Vagina (tissue), 2 donors: Measurements from ENCODE around the gene ADARB2. TPM values are rescaled to one million over a fixed set of nuclear protein-coding genes. Genes with fewer than 3 reads are reported as not detected.

ENCODE experiments used
- DNase-seq, 2 donors: peaks; one replicate each; pipeline ENCODE4 v3.0.0-alpha.2; 2017; ENCODE audit errors: extremely low spot score in 2 of 2
- H3K27ac ChIP-seq: fragments of 200-600 bp; sonication (generic); one replicate; pipeline ENCODE4 v1.5.1; 2019
- H3K27me3 ChIP-seq: fragments of 200-600 bp; sonication (generic); one replicate; pipeline ENCODE4 v1.5.1; 2019
- H3K36me3 ChIP-seq, 2 donors: fragments of 200-600 bp; sonication (generic); one replicate each; pipeline ENCODE4 v1.5.1; 2017 to 2019
- H3K4me1 ChIP-seq: fragments of 200-600 bp; sonication (generic); one replicate; pipeline ENCODE4 v1.5.1; 2019
- H3K4me3 ChIP-seq, 2 donors: fragments of 200-600 bp; sonication (generic); 1 replicate in 1 of 2; 2 replicates in 1 of 2; pipeline ENCODE4 v1.5.1; 2016 to 2019
- H3K9me3 ChIP-seq: fragments of 200-600 bp; sonication (generic); one replicate; pipeline ENCODE4 v1.5.1; 2019
- CTCF ChIP-seq, 3 experiments: fragments of 450-650 bp in 2 of 3; fragments of 200-600 bp in 1 of 3; sonication (generic) in 1 of 3; IDR thresholded peaks; one replicate each; pipeline ENCODE4 v1.5.1; 2017 to 2019; ENCODE audit warnings: antibody characterized with exemption in 3 of 3, mild to moderate bottlenecking in 2 of 3, moderate library complexity in 2 of 3
- POLR2A ChIP-seq, 2 donors: fragments of 450-650 bp; IDR thresholded peaks; one replicate each; pipeline ENCODE4 v1.6.1; 2017; ENCODE audit warnings: antibody characterized with exemption in 2 of 2, mild to moderate bottlenecking in 2 of 2, moderate library complexity in 2 of 2
- POLR2AphosphoS5 ChIP-seq, 2 donors: sonication (generic); formaldehyde crosslinking; IDR thresholded peaks; one replicate each; pipeline ENCODE4 v1.9.0; 2017; ENCODE audit warnings: antibody characterized with exemption in 2 of 2, mild to moderate bottlenecking in 2 of 2, low read depth in 1 of 2; ENCODE audit not compliant: insufficient read depth in 1 of 2
- intact Hi-C: fragments of 100-400 bp; cut with DNase I; formaldehyde crosslinking; loops from one replicate; pipeline ENCODE4 v1.15.1; 2023
- total RNA-seq: library from RNA; depleted of rRNA; stranded (reverse); fragments of >200 nt; gene quantifications from one replicate; pipeline ENCODE4 v1.2.3, GENCODE V29; 2016

ADARB2 gene
- total RNA-seq, 1 donor from 2014 or later = 3.4 TPM

DNA sequence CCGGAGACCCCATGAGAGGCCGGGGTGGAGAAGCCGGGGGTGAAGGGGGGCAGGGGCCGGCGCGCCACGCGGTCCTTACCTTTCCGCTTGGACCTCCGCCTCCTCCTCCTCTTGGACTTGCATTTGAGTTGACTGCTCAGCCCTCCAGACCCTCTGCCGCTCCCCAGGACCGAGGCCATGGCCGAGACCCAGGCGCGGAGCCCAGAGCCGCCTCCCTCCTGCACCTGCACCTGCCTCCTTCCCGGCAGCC lies 428 bp downstream of the ADARB2 start:
- TF ChIP-seq POLR2A (IDR thresholded peaks at IDR 0.05) (no peak), CTCF (IDR thresholded peaks at IDR 0.05) (no peak), POLR2AphosphoS5 (IDR thresholded peaks at IDR 0.05; ENCODE audit: insufficient read depth in 1 of 2, low read depth in 1 of 2) (no peak)
- H3K4me3 ChIP-seq = peak overlapping the region; percentile 18
- peaks cover 16% of the 10 kb centered on the region for H3K4me1 ChIP-seq
- H3K36me3 ChIP-seq = no peaks in the 10 kb centered on the region
- H3K9me3 ChIP-seq = no peaks in the 10 kb centered on the region
- peaks cover 3% of the 10 kb centered on the region for H3K27me3 ChIP-seq
- H3K27ac ChIP-seq = no peak overlapping the region
- intact Hi-C loops = no loop called here
- no peak for DNase-seq

DNA sequence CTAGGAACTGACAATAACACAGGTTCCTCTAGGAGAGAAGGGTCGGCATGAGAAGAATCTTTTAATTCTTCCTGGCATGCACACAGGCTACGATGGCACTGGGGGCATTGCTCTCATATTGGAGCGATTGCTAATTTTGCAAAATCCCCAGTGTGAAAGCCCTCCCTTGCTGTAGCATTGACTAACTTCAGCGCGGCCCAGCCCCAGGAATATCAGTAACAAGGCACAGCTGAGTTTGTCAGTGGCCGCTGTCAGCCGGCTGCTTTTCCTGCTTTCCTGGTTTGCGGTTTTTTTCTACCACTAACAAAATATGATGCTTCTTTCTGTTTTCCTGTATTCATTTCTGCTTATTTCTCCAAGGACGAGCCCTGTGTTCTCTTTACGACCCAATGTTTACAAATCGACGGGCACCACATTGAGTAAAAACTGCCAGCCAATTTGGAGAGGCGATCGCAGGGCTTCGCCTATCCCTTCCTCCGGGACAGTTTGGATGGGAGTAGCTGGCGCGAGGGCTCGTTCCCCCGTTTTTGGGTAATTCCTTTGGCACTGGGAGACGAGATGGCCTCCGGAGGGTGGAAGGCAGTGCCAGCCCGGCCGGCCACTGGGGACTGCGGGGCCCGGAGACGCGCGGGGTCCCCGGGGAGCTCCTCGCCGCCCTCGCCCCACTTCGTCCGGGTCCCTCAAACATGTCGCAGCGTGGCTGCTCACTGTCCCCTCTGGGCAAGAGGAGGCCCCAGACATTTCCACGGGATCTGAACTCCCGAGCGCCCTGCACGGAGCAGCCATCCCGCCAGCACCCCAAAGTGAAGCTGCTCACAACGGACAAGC lies 967 bp downstream of the ADARB2 start:
- Histone ChIP-seq H3K9me3 (no peaks in the 10 kb centered on the region), H3K27ac (no peak overlapping the region), H3K27me3 (peaks cover 3% of the 10 kb centered on the region), H3K36me3 (no peaks in the 10 kb centered on the region), H3K4me3 (peak overlapping the region; percentile 18), H3K4me1 (peaks cover 16% of the 10 kb centered on the region)
- TF ChIP-seq CTCF (IDR thresholded peaks at IDR 0.05) (no peak), POLR2A (IDR thresholded peaks at IDR 0.05) (no peak), POLR2AphosphoS5 (IDR thresholded peaks at IDR 0.05; ENCODE audit: insufficient read depth in 1 of 2, low read depth in 1 of 2) (no peak)
- no peak for DNase-seq
- intact Hi-C loops = no loop called here

DNA sequence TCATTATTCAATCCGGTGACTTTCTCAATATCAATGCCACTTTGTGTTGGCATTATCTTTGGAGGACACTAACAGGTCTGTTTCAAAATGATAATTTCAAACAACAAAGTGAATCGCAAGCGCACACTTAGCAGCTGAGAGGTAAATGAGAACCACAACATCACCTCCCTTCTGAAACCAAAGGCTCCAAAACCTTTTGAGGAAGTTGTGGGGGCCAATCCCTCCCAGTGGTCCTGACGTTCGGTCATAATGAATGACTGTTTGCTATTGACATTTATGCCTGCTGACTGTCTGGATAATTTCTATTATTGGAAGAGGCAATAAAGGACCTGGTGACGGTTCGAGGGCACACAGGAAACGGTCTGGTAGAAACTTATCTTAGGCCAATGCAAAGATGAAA lies 1.8 kb downstream of the ADARB2 start:
- H3K9me3 ChIP-seq = no peaks in the 10 kb centered on the region
- peaks cover 16% of the 10 kb centered on the region for H3K4me1 ChIP-seq
- DNase-seq = no peak
- no peaks in the 10 kb centered on the region for H3K36me3 ChIP-seq
- no peak for TF ChIP-seq POLR2A (IDR thresholded peaks at IDR 0.05)
- TF ChIP-seq CTCF (IDR thresholded peaks at IDR 0.05) = no peak
- no peak for TF ChIP-seq POLR2AphosphoS5 (IDR thresholded peaks at IDR 0.05; ENCODE audit: insufficient read depth in 1 of 2, low read depth in 1 of 2)
- no peak overlapping the region for H3K4me3 ChIP-seq
- peaks cover 3% of the 10 kb centered on the region for H3K27me3 ChIP-seq
- intact Hi-C loops = no loop called here
- H3K27ac ChIP-seq = no peak overlapping the region

- no peak overlapping the region for H3K27ac ChIP-seq
- DNase-seq = no peak
- peaks cover 3% of the 10 kb centered on the region for H3K27me3 ChIP-seq
- H3K36me3 ChIP-seq = no peaks in the 10 kb centered on the region
- H3K9me3 ChIP-seq = no peaks in the 10 kb centered on the region
- intact Hi-C loops = no loop called here
- TF ChIP-seq CTCF (IDR thresholded peaks at IDR 0.05) (no peak), POLR2AphosphoS5 (IDR thresholded peaks at IDR 0.05; ENCODE audit: insufficient read depth in 1 of 2, low read depth in 1 of 2) (no peak), POLR2A (IDR thresholded peaks at IDR 0.05) (no peak)
- peaks cover 16% of the 10 kb centered on the region for H3K4me1 ChIP-seq
- no peak overlapping the region for H3K4me3 ChIP-seq
Measured at GRCh38 chr10:1734288-1734687, 3.0 kb downstream of the ADARB2 start.

DNA sequence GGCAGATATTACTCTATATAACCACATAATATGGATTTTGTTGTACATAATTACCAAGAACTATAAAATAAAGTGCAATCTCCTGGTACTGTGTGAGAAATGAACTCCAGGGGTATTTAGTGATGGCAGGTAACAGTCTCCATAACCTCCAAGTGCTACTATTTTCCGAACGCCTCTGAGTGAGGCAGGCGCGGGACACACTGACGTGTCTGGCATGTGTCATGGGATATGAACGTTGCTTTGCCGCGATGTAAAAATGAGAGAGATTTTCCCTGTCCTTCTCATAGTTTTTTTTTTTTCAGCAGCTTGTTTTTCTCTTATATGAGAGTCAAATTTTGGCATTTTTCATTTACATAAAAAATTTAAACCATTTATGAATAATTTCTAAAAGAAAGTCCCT lies 3.6 kb downstream of the ADARB2 start:
- H3K4me1 ChIP-seq = peaks cover 16% of the 10 kb centered on the region
- DNase-seq = no peak
- H3K27me3 ChIP-seq = peaks cover 3% of the 10 kb centered on the region
- H3K4me3 ChIP-seq = no peak overlapping the region
- TF ChIP-seq POLR2A (IDR thresholded peaks at IDR 0.05) (no peak), POLR2AphosphoS5 (IDR thresholded peaks at IDR 0.05; ENCODE audit: insufficient read depth in 1 of 2, low read depth in 1 of 2) (no peak), CTCF (IDR thresholded peaks at IDR 0.05) (no peak)
- intact Hi-C loops = no loop called here
- H3K36me3 ChIP-seq = no peaks in the 10 kb centered on the region
- no peaks in the 10 kb centered on the region for H3K9me3 ChIP-seq
- H3K27ac ChIP-seq = no peak overlapping the region
